A549 (cell line): ENCODE measurements around the gene VWCE. TPM values are rescaled to one million over a fixed set of nuclear protein-coding genes. Genes with fewer than 3 reads are reported as not detected.

Experiments used
- ATAC-seq, 2 experiments: fragments of 200-7000 bp in 1 of 2; fragments of >200 bp in 1 of 2; cut with Nextera tagmentation in 1 of 2; cut with Tn5 transposase in 1 of 2; 3 replicates each; pipeline versions ENCODE4 v1.8.0 to v1.9.1; 2018 to 2020; ENCODE audit warnings: mild to moderate bottlenecking in 1 of 2, moderate library complexity in 1 of 2
- CTCF ChIA-PET: fragments of 300-600 bp; sonication (Branson Sonifier 250); formaldehyde crosslinking; extraction: SDS; loops from one replicate; lab custom pipeline; 2021; ENCODE audit warnings: antibody characterized with exemption, inconsistent platforms; lab: Yijun Ruan, JAX
- POLR2A ChIA-PET: fragments of 350-600 bp; formaldehyde crosslinking; extraction: SDS; loops from one replicate; lab custom pipeline; 2021; ENCODE audit warnings: antibody characterized with exemption, inconsistent platforms; lab: Yijun Ruan, JAX
- DNase-seq, 2 experiments: peaks; one replicate each; pipeline versions ENCODE4 v3.0.0 to v3.0.0-alpha.2; 2011 to 2016; ENCODE audit warnings: low read depth in 1 of 2, low spot score in 1 of 2
- FAIRE-seq: peaks from 2 replicates; lab custom pipeline; 2011; peaks lifted over from hg19 to GRCh38; lab: Jason Lieb, UNC
- H3K27ac ChIP-seq, 2 experiments: fragments of >200 bp; sonication (Bioruptor Twin); formaldehyde crosslinking; 3 replicates each; pipeline ENCODE4 v1.5.1; 2016 to 2017
- H3K4me1 ChIP-seq: fragments of >200 bp; sonication (Bioruptor Twin); formaldehyde crosslinking; 3 replicates; pipeline ENCODE4 v1.6.1; 2016
- H3K4me2 ChIP-seq: fragments of >200 bp; sonication (Bioruptor Twin); formaldehyde crosslinking; 3 replicates; pipeline ENCODE4 v1.6.1; 2016
- H3K4me3 ChIP-seq: fragments of >200 bp; sonication (Bioruptor Twin); formaldehyde crosslinking; 3 replicates; pipeline ENCODE4 v1.5.1; 2016
- H3K9me3 ChIP-seq: fragments of >200 bp; sonication (Bioruptor Twin); formaldehyde crosslinking; 3 replicates; pipeline ENCODE4 v1.6.1; 2016
- BHLHE40 ChIP-seq: IDR thresholded peaks from 2 replicates; pipeline ENCODE4 v1.6.1; 2012; ENCODE audit warnings: low read depth, low read length, inconsistent platforms
- CHD4 ChIP-seq: fragments of 200-600 bp; sonication (generic); IDR thresholded peaks from 2 replicates; pipeline ENCODE4 v1.6.1; 2016; ENCODE audit warnings: antibody characterized with exemption, mild to moderate bottlenecking, borderline replicate concordance
- CTCF ChIP-seq: fragments of >200 bp; sonication (Bioruptor Twin); formaldehyde crosslinking; IDR thresholded peaks from 3 replicates; pipeline ENCODE4 v1.5.1; 2016
- EHF ChIP-seq: fragments of 250-450 bp; sonication (Bioruptor Pico); IDR thresholded peaks from 2 replicates; pipeline ENCODE4 v1.5.0; 2020; ENCODE audit warnings: mild to moderate bottlenecking
- ESRRA ChIP-seq: fragments of 150-350 bp; IDR thresholded peaks from 2 replicates; pipeline ENCODE4 v1.6.1; 2014; ENCODE audit warnings: mild to moderate bottlenecking, low read length, borderline replicate concordance
- FOSL2 ChIP-seq, 2 experiments: fragments of 450-650 bp in 1 of 2; fragments of >200 bp in 1 of 2; sonication (Bioruptor Twin) in 1 of 2; formaldehyde crosslinking; IDR thresholded peaks; 2 replicates each; pipeline versions ENCODE4 v1.5.0 to v1.6.1; 2016 to 2020; ENCODE audit warnings: mild to moderate bottlenecking in 1 of 2, moderate library complexity in 1 of 2
- FOXS1 ChIP-seq: fragments of 250-450 bp; sonication (Bioruptor Pico); IDR thresholded peaks from 2 replicates; pipeline ENCODE4 v1.5.0; 2020; ENCODE audit warnings: mild to moderate bottlenecking, moderate library complexity
- HEYL ChIP-seq: fragments of 250-450 bp; sonication (Bioruptor Pico); IDR thresholded peaks from 2 replicates; pipeline ENCODE4 v1.8.0; 2021; ENCODE audit warnings: mild to moderate bottlenecking, moderate library complexity
- HOXB5 ChIP-seq: fragments of 250-450 bp; sonication (Bioruptor Pico); IDR thresholded peaks from 2 replicates; pipeline ENCODE4 v1.5.0; 2020; ENCODE audit warnings: mild to moderate bottlenecking, moderate library complexity
- KDM1A ChIP-seq: fragments of 200-600 bp; sonication (generic); IDR thresholded peaks from 2 replicates; pipeline ENCODE4 v1.6.1; 2016; ENCODE audit warnings: low read depth, mild to moderate bottlenecking
- MAX ChIP-seq: IDR thresholded peaks from 2 replicates; pipeline ENCODE4 v1.6.1; 2012
- NR3C1 ChIP-seq: fragments of >200 bp; sonication (Bioruptor Twin); formaldehyde crosslinking; IDR thresholded peaks from 3 replicates; pipeline ENCODE4 v1.6.1; 2017
- PHF8 ChIP-seq: fragments of 200-600 bp; sonication (generic); IDR thresholded peaks from 2 replicates; pipeline ENCODE4 v1.6.1; 2016; ENCODE audit warnings: low read depth, mild to moderate bottlenecking, antibody characterized with exemption, moderate library complexity, borderline replicate concordance
- RAD21 ChIP-seq, 2 experiments: fragments of >200 bp in 1 of 2; sonication (Bioruptor Twin) in 1 of 2; formaldehyde crosslinking in 1 of 2; IDR thresholded peaks in 1 of 2; conservative IDR thresholded peaks in 1 of 2; 2 replicates in 1 of 2; 3 replicates in 1 of 2; pipeline ENCODE4 v1.6.1; 2012 to 2018; ENCODE audit warnings: inconsistent platforms in 1 of 2
- SMC3 ChIP-seq: fragments of >200 bp; sonication (Bioruptor Twin); formaldehyde crosslinking; IDR thresholded peaks from 3 replicates; pipeline ENCODE4 v1.6.1; 2018; ENCODE audit warnings: inconsistent platforms
- TFCP2L1 ChIP-seq: fragments of 250-450 bp; sonication (Bioruptor Pico); IDR thresholded peaks from 2 replicates; pipeline ENCODE4 v1.5.0; 2021; ENCODE audit warnings: mild to moderate bottlenecking
- ZFP36 ChIP-seq: fragments of 450-650 bp; IDR thresholded peaks from 2 replicates; pipeline ENCODE4 v1.6.1; 2014; ENCODE audit warnings: borderline replicate concordance; ENCODE audit not compliant: partially characterized antibody
- ZNF302 ChIP-seq: fragments of 250-450 bp; sonication (Bioruptor Pico); IDR thresholded peaks from 2 replicates; pipeline ENCODE4 v1.9.0; 2021; ENCODE audit warnings: inconsistent platforms, mild to moderate bottlenecking, moderate library complexity
- WGBS: methylation state at CpG from one replicate; pipeline ENCODE4 v1.1.6; 2017; ENCODE audit errors: missing lambda C conversion rate; 5-methylcytosine and 5-hydroxymethylcytosine counted together
- polyA plus RNA-seq, 4 experiments: library from polyadenylated mRNA; depleted of rRNA in 3 of 4; stranded (reverse); fragments of >200 nt; fragmentation: RNase III in 1 of 4; extraction: RNeasy Plus Mini Kit Qiagen cat#74134 plus additional on column Dnase treatment in 1 of 4; gene quantifications; 2 replicates in 3 of 4; 3 replicates in 1 of 4; pipeline ENCODE4 v1.2.3, GENCODE V29; 2011 to 2017
- TF ChIP-seq, protein P1 (sequence below): fragments of 250-450 bp; sonication (Bioruptor Pico); IDR thresholded peaks from 2 replicates; pipeline ENCODE4 v1.5.0; 2020; ENCODE audit warnings: low read depth, mild to moderate bottlenecking, moderate library complexity
- TF ChIP-seq, protein P2 (sequence below): fragments of 200-600 bp; sonication (generic); IDR thresholded peaks from 2 replicates; pipeline ENCODE4 v1.6.1; 2016; ENCODE audit warnings: antibody characterized with exemption, mild to moderate bottlenecking, moderate library complexity

Gene VWCE
- polyA plus RNA-seq, 2 of the 4 experiments (the other 2 are of a cell fraction): 0.45 to 0.65 TPM

- TF ChIP-seq FOSL2 (IDR thresholded peaks at IDR 0.05) (no peak), FOSL2 (CRISPR knock-in tag; IDR thresholded peaks at IDR 0.05) (no peak), TFCP2L1 (CRISPR knock-in tag) (no peak)
- TF ChIP-seq, all 56 proteins: peak for 0
Observed at GRCh38 chr11:61338783-61339489, 43.8 kb upstream of the VWCE start (continued).

DNA sequence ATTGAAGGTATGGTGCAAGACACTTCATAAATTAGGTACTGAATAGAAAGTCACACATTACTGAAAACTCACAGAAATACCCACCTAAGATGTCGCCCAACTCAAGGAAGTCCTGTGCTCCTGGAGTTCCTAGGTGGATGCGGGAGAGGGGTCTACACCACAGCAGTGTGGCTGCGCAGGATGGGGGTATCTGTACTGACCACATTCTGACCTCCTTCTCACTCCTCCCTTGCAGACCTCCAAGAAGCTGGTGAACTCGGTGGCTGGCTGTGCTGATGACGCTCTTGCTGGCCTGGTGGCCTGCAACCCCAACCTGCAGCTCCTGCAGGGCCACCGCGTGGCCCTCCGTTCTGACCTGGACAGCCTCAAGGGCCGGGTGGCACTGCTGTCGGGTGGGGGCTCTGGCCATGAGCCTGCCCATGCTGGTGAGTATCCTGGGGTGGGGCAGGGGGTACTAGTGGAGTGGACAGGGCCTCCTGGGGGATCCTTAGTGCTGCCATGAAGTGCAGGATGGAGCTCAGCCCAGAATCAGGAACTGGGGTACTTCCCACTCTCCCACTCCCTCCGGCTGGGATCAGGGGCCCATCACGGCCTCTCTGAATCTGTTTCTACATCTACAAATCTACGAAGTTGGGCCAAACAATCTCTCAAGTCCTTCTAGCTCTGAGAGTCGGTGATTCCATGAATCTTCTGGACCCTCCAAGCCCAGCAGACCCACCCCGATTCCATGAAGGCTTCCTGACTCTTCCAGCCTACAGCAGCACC, 42.8 kb upstream of the VWCE start:
- H3K4me2 ChIP-seq: no peak overlapping the region
- no peak for DNase-seq
- WGBS: 87% methylated on average over 10 of the region's 15 CpGs
- no peak for ATAC-seq
- FAIRE-seq: no peak
- ChIA-PET CTCF (interaction anchor here (1.0 to 10.9 kb wide), 10 partner anchors 11 to 110 kb away, joined by 3 to 552 read pairs (median 10); partner anchors contain the start of genes CYB561A3, TMEM138 and TMEM216), POLR2A (interaction anchor here (0.5 to 7.9 kb wide), 3 partner anchors 23 to 47 kb away, joined by 3 to 67 read pairs (median 40); partner anchors contain the start of genes CYB561A3 and TMEM138)
- peaks cover 22% of the 10 kb centered on the region for H3K4me1 ChIP-seq
- no peak overlapping the region for H3K4me3 ChIP-seq
- TF ChIP-seq, protein P1, sequence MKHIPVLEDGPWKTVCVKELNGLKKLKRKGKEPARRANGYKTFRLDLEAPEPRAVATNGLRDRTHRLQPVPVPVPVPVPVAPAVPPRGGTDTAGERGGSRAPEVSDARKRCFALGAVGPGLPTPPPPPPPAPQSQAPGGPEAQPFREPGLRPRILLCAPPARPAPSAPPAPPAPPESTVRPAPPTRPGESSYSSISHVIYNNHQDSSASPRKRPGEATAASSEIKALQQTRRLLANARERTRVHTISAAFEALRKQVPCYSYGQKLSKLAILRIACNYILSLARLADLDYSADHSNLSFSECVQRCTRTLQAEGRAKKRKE (CRISPR knock-in tag): no peak
- TF ChIP-seq BHLHE40: no peak
- TF ChIP-seq ZNF302 (CRISPR knock-in tag): no peak
- TF ChIP-seq FOXS1: no peak
- TF ChIP-seq NR3C1: no peak
- no peak for TF ChIP-seq HEYL (CRISPR knock-in tag)
- no peak for TF ChIP-seq PHF8
- no peak for TF ChIP-seq ESRRA
- TF ChIP-seq KDM1A: no peak
- TF ChIP-seq CTCF: no peak
- no peak for TF ChIP-seq EHF (CRISPR knock-in tag)
- H3K27ac ChIP-seq: no peak overlapping the region
- H3K9me3 ChIP-seq: no peaks in the 10 kb centered on the region

- Histone ChIP-seq H3K27ac (peak overlapping the region; percentile 63 to 79), H3K4me3 (no peak overlapping the region), H3K4me1 (peaks cover 27% of the 10 kb centered on the region), H3K4me2 (0 out of 3 replicates have a peak overlapping the region, but pooled peaks have one; percentile 14), H3K9me3 (no peaks in the 10 kb centered on the region)
- ATAC-seq (peak; percentile 69 to 79), FAIRE-seq (no peak), DNase-seq (peak; percentile 83 to 90)
- ChIA-PET CTCF (interaction anchor here (0.6 to 10.9 kb wide), 36 partner anchors 8 to 776 kb away, joined by 3 to 552 read pairs (median 4); partner anchors contain the start of genes CYB561A3, TMEM138 and TMEM216), POLR2A (interaction anchor here (0.6 to 7.9 kb wide), 4 partner anchors 8 to 56 kb away, joined by 3 to 67 read pairs (median 26); partner anchors contain the start of genes CYB561A3, TMEM138 and TMEM216)
- 25% methylated on average over 8 of the region's 8 CpGs for WGBS
- peak; percentile 97 for TF ChIP-seq SMC3
- peak; percentile 54; the same call in 1 of the 2 replicates for TF ChIP-seq MAX
- TF ChIP-seq RAD21 (conservative IDR thresholded peaks at IDR 0.05 in 1 of 2, IDR thresholded peaks at IDR 0.05 in 1 of 2): peak; percentile 90 to 92
- TF ChIP-seq PHF8: no peak
- peak; percentile 97 for TF ChIP-seq CTCF
- no peak for TF ChIP-seq CHD4
- TF ChIP-seq, protein P2, sequence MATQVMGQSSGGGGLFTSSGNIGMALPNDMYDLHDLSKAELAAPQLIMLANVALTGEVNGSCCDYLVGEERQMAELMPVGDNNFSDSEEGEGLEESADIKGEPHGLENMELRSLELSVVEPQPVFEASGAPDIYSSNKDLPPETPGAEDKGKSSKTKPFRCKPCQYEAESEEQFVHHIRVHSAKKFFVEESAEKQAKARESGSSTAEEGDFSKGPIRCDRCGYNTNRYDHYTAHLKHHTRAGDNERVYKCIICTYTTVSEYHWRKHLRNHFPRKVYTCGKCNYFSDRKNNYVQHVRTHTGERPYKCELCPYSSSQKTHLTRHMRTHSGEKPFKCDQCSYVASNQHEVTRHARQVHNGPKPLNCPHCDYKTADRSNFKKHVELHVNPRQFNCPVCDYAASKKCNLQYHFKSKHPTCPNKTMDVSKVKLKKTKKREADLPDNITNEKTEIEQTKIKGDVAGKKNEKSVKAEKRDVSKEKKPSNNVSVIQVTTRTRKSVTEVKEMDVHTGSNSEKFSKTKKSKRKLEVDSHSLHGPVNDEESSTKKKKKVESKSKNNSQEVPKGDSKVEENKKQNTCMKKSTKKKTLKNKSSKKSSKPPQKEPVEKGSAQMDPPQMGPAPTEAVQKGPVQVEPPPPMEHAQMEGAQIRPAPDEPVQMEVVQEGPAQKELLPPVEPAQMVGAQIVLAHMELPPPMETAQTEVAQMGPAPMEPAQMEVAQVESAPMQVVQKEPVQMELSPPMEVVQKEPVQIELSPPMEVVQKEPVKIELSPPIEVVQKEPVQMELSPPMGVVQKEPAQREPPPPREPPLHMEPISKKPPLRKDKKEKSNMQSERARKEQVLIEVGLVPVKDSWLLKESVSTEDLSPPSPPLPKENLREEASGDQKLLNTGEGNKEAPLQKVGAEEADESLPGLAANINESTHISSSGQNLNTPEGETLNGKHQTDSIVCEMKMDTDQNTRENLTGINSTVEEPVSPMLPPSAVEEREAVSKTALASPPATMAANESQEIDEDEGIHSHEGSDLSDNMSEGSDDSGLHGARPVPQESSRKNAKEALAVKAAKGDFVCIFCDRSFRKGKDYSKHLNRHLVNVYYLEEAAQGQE: no peak
- TF ChIP-seq HOXB5: 0 out of 2 replicates have a peak, but pooled peaks have one; percentile 25
- no peak for TF ChIP-seq ZFP36
Observed at GRCh38 chr11:61336171-61336935, 41.2 kb upstream of the VWCE start.
